ENCODE results near the gene XRCC6.
"Not testable (repeated sequence)": the region's sequence is repeated elsewhere in the genome, so short reads cannot be mapped to it uniquely, and the experiment has no call there.

Gene XRCC6

DNA sequence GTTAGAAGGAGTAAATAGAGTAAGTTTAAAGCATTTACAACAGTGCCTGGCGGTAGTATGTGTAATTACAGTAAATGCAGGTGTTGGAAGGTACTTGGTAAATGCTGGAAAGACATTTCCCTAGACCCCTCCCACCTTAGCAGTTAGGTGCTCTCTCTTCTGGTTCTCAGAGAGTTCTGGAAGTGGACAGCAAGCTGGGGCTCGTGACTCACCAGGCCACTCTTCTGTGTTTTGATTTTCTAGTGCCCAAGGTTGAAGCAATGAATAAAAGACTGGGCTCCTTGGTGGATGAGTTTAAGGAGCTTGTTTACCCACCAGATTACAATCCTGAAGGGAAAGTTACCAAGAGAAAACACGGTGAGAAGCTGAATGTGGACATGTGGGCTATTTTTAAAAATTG, 40.0 kb downstream of the XRCC6 start:
- H3K4me1 ChIP-seq (ENCODE audit: control insufficient read depth, low read depth, low read length): no peaks in the 10 kb centered on the region
- peaks cover 18% of the 10 kb centered on the region for H3K36me3 ChIP-seq (ENCODE audit: control insufficient read depth, insufficient read depth, low read length)
- peaks cover 2% of the 10 kb centered on the region for H3K79me1 ChIP-seq (ENCODE audit: low read length)
- no peaks in the 10 kb centered on the region for H3K27me3 ChIP-seq (ENCODE audit: insufficient read depth, low read length, poor library complexity)
- no peak overlapping the region for H2AK5ac ChIP-seq (ENCODE audit: low read length)
- no peak overlapping the region for H3K23ac ChIP-seq (ENCODE audit: low read length)
- H4K5ac ChIP-seq (ENCODE audit: low read length): no peak overlapping the region
- no peak overlapping the region for H2BK120ac ChIP-seq (ENCODE audit: low read depth, low read length)
- H3K27ac ChIP-seq (ENCODE audit: low read depth, low read length): no peak overlapping the region
- H2BK5ac ChIP-seq (ENCODE audit: low read length): no peak overlapping the region
- H4K8ac ChIP-seq (ENCODE audit: low read depth, low read length): no peak overlapping the region
- no peak overlapping the region for H2BK15ac ChIP-seq (replicated peaks; ENCODE audit: low read depth)
- no peak overlapping the region for H3K4me3 ChIP-seq (ENCODE audit: low read length)
- H3K18ac ChIP-seq (ENCODE audit: low read length): no peak overlapping the region
- no peak overlapping the region for H3K56ac ChIP-seq (ENCODE audit: low read length)
- no peak for DNase-seq
- no peak overlapping the region for H3K9ac ChIP-seq (ENCODE audit: low read length)
- no peak overlapping the region for H3K4me2 ChIP-seq (ENCODE audit: low read length)
- H3K4ac ChIP-seq (ENCODE audit: low read depth, low read length): no peak overlapping the region
- no peaks in the 10 kb centered on the region for H3K79me2 ChIP-seq (ENCODE audit: control insufficient read depth, insufficient read depth, low read length)
- no CpG with 5 or more reads among the region's 3 CpGs for WGBS (ENCODE audit: extremely low coverage, insufficient coverage, low lambda C conversion rate)

DNA sequence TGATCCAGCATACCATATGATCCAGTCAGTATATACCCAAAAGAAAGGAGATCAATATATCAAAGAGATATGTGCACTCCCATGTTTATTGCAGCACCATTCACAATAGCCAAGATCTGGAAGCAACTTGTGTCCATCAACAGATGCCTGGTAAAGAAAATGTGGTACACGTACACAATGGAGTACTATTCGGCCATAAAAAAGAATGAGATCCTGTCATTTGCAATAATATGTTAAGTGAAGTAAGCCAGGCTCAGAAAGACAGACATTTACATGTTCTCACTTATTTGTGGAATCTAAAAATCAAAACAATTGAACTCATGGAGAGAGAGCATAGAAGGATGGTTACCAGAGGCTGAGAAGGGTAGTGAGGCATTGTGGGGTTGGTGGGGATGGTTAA, 40.6 kb downstream of the XRCC6 start:
- no peaks in the 10 kb centered on the region for H3K79me2 ChIP-seq (ENCODE audit: control insufficient read depth, insufficient read depth, low read length)
- H2AK5ac ChIP-seq (ENCODE audit: low read length): no peak overlapping the region
- H3K36me3 ChIP-seq (ENCODE audit: control insufficient read depth, insufficient read depth, low read length): peaks cover 18% of the 10 kb centered on the region
- H2BK120ac ChIP-seq (ENCODE audit: low read depth, low read length): no peak overlapping the region
- H3K27me3 ChIP-seq (ENCODE audit: insufficient read depth, low read length, poor library complexity): no peaks in the 10 kb centered on the region
- H3K4me1 ChIP-seq (ENCODE audit: control insufficient read depth, low read depth, low read length): no peaks in the 10 kb centered on the region
- no peak overlapping the region for H3K4me3 ChIP-seq (ENCODE audit: low read length)
- no peak overlapping the region for H3K9ac ChIP-seq (ENCODE audit: low read length)
- DNase-seq: no peak
- no peak overlapping the region for H3K23ac ChIP-seq (ENCODE audit: low read length)
- no peak overlapping the region for H2BK5ac ChIP-seq (ENCODE audit: low read length)
- H3K56ac ChIP-seq (ENCODE audit: low read length): no peak overlapping the region
- no peak overlapping the region for H3K4ac ChIP-seq (ENCODE audit: low read depth, low read length)
- H3K27ac ChIP-seq (ENCODE audit: low read depth, low read length): no peak overlapping the region
- H3K18ac ChIP-seq (ENCODE audit: low read length): no peak overlapping the region
- H4K5ac ChIP-seq (ENCODE audit: low read length): no peak overlapping the region
- no peak overlapping the region for H2BK15ac ChIP-seq (replicated peaks; ENCODE audit: low read depth)
- WGBS (ENCODE audit: extremely low coverage, insufficient coverage, low lambda C conversion rate): no CpG with 5 or more reads among the region's 2 CpGs
- no peak overlapping the region for H4K8ac ChIP-seq (ENCODE audit: low read depth, low read length)
- no peak overlapping the region for H3K4me2 ChIP-seq (ENCODE audit: low read length)
- H3K79me1 ChIP-seq (ENCODE audit: low read length): peaks cover 2% of the 10 kb centered on the region

DNA sequence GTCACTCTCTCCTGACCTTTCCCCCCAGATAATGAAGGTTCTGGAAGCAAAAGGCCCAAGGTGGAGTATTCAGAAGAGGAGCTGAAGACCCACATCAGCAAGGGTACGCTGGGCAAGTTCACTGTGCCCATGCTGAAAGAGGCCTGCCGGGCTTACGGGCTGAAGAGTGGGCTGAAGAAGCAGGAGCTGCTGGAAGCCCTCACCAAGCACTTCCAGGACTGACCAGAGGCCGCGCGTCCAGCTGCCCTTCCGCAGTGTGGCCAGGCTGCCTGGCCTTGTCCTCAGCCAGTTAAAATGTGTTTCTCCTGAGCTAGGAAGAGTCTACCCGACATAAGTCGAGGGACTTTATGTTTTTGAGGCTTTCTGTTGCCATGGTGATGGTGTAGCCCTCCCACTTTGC, 42.5 kb downstream of the XRCC6 start:
- H3K4me1 ChIP-seq (ENCODE audit: control insufficient read depth, low read depth, low read length); H3K79me2 ChIP-seq (ENCODE audit: control insufficient read depth, insufficient read depth, low read length); H4K8ac ChIP-seq (ENCODE audit: low read depth, low read length); H3K4me3 ChIP-seq (ENCODE audit: low read length); H3K27ac ChIP-seq (ENCODE audit: low read depth, low read length); H2BK15ac ChIP-seq (replicated peaks; ENCODE audit: low read depth); H2BK120ac ChIP-seq (ENCODE audit: low read depth, low read length); H3K79me1 ChIP-seq (ENCODE audit: low read length); H3K4me2 ChIP-seq (ENCODE audit: low read length); H3K23ac ChIP-seq (ENCODE audit: low read length); H3K9ac ChIP-seq (ENCODE audit: low read length); H3K18ac ChIP-seq (ENCODE audit: low read length); H3K56ac ChIP-seq (ENCODE audit: low read length); DNase-seq; H3K27me3 ChIP-seq (ENCODE audit: insufficient read depth, low read length, poor library complexity); H3K4ac ChIP-seq (ENCODE audit: low read depth, low read length); H4K5ac ChIP-seq (ENCODE audit: low read length); H2BK5ac ChIP-seq (ENCODE audit: low read length); H2AK5ac ChIP-seq (ENCODE audit: low read length): not testable (repeated sequence)
- H3K36me3 ChIP-seq (ENCODE audit: control insufficient read depth, insufficient read depth, low read length): peaks cover 16% of the 10 kb centered on the region
- WGBS (ENCODE audit: extremely low coverage, insufficient coverage, low lambda C conversion rate): no CpG with 5 or more reads among the region's 9 CpGs

DNA sequence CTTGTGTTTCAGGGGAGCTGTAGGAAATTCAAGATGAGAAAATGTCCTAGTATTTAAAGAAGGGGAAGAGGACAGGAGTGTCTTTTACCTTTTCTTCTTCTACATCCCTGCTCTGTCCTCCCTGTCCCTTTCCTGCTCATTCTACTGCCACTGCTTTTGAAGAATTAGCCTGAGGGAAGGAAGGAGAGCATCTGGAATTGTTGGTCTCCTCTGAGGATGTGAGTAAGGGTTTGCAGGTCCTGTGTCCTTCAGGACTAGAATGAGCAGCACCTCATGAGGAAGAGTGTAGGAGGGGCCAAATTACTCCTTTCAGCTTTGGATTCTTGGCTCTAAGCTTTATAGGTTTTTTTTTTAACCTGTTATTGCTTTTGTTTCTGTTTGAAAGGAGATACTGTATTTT, 43.4 kb downstream of the XRCC6 start:
- peaks cover 2% of the 10 kb centered on the region for H3K79me1 ChIP-seq (ENCODE audit: low read length)
- no peak overlapping the region for H3K4ac ChIP-seq (ENCODE audit: low read depth, low read length)
- H3K56ac ChIP-seq (ENCODE audit: low read length): no peak overlapping the region
- no peaks in the 10 kb centered on the region for H3K79me2 ChIP-seq (ENCODE audit: control insufficient read depth, insufficient read depth, low read length)
- H3K4me2 ChIP-seq (ENCODE audit: low read length): no peak overlapping the region
- no peak overlapping the region for H3K18ac ChIP-seq (ENCODE audit: low read length)
- H3K4me1 ChIP-seq (ENCODE audit: control insufficient read depth, low read depth, low read length): peaks cover 2% of the 10 kb centered on the region
- no peak overlapping the region for H2BK15ac ChIP-seq (replicated peaks; ENCODE audit: low read depth)
- H3K27ac ChIP-seq (ENCODE audit: low read depth, low read length): no peak overlapping the region
- no peaks in the 10 kb centered on the region for H3K27me3 ChIP-seq (ENCODE audit: insufficient read depth, low read length, poor library complexity)
- no peak overlapping the region for H4K5ac ChIP-seq (ENCODE audit: low read length)
- H3K4me3 ChIP-seq (ENCODE audit: low read length): no peak overlapping the region
- no peak overlapping the region for H2BK120ac ChIP-seq (ENCODE audit: low read depth, low read length)
- H4K8ac ChIP-seq (ENCODE audit: low read depth, low read length): no peak overlapping the region
- H3K23ac ChIP-seq (ENCODE audit: low read length): no peak overlapping the region
- peaks cover 16% of the 10 kb centered on the region for H3K36me3 ChIP-seq (ENCODE audit: control insufficient read depth, insufficient read depth, low read length)
- peak; percentile 42 for DNase-seq
- H2BK5ac ChIP-seq (ENCODE audit: low read length): no peak overlapping the region
- no peak overlapping the region for H2AK5ac ChIP-seq (ENCODE audit: low read length)
- no peak overlapping the region for H3K9ac ChIP-seq (ENCODE audit: low read length)

DNA sequence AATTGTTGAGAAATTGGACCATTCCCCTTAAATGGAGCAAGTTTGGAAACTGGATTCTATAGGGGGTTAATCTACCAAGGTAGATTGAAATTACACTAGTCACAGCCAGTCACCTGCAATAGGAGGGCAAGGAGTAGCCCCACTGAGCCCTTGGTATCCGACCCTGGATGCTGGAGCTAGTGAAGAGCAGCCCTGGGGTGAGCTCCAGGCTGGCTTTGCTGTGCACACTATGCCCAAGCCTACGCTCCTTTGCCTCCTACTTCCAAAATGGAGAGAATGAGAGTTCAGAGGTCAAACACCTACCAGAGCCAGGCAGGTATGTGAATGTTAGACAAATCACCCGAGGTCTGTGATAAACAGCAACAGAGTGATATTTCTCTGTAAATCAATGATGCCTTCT, 43.9 kb downstream of the XRCC6 start:
- no peak overlapping the region for H4K5ac ChIP-seq (ENCODE audit: low read length)
- no peak overlapping the region for H3K18ac ChIP-seq (ENCODE audit: low read length)
- no peak overlapping the region for H2BK120ac ChIP-seq (ENCODE audit: low read depth, low read length)
- peaks cover 2% of the 10 kb centered on the region for H3K4me1 ChIP-seq (ENCODE audit: control insufficient read depth, low read depth, low read length)
- peaks cover 2% of the 10 kb centered on the region for H3K79me1 ChIP-seq (ENCODE audit: low read length)
- no peaks in the 10 kb centered on the region for H3K79me2 ChIP-seq (ENCODE audit: control insufficient read depth, insufficient read depth, low read length)
- H3K4me2 ChIP-seq (ENCODE audit: low read length): no peak overlapping the region
- no peak overlapping the region for H2AK5ac ChIP-seq (ENCODE audit: low read length)
- no peak for DNase-seq
- H4K8ac ChIP-seq (ENCODE audit: low read depth, low read length): no peak overlapping the region
- H3K27ac ChIP-seq (ENCODE audit: low read depth, low read length): no peak overlapping the region
- H3K36me3 ChIP-seq (ENCODE audit: control insufficient read depth, insufficient read depth, low read length): peaks cover 15% of the 10 kb centered on the region
- WGBS (ENCODE audit: extremely low coverage, insufficient coverage, low lambda C conversion rate): no CpG with 5 or more reads among the region's 3 CpGs
- no peak overlapping the region for H2BK15ac ChIP-seq (replicated peaks; ENCODE audit: low read depth)
- no peaks in the 10 kb centered on the region for H3K27me3 ChIP-seq (ENCODE audit: insufficient read depth, low read length, poor library complexity)
- H3K23ac ChIP-seq (ENCODE audit: low read length): no peak overlapping the region
- H3K4ac ChIP-seq (ENCODE audit: low read depth, low read length): no peak overlapping the region
- no peak overlapping the region for H3K56ac ChIP-seq (ENCODE audit: low read length)
- H3K4me3 ChIP-seq (ENCODE audit: low read length): no peak overlapping the region
- no peak overlapping the region for H2BK5ac ChIP-seq (ENCODE audit: low read length)
- no peak overlapping the region for H3K9ac ChIP-seq (ENCODE audit: low read length)

DNA sequence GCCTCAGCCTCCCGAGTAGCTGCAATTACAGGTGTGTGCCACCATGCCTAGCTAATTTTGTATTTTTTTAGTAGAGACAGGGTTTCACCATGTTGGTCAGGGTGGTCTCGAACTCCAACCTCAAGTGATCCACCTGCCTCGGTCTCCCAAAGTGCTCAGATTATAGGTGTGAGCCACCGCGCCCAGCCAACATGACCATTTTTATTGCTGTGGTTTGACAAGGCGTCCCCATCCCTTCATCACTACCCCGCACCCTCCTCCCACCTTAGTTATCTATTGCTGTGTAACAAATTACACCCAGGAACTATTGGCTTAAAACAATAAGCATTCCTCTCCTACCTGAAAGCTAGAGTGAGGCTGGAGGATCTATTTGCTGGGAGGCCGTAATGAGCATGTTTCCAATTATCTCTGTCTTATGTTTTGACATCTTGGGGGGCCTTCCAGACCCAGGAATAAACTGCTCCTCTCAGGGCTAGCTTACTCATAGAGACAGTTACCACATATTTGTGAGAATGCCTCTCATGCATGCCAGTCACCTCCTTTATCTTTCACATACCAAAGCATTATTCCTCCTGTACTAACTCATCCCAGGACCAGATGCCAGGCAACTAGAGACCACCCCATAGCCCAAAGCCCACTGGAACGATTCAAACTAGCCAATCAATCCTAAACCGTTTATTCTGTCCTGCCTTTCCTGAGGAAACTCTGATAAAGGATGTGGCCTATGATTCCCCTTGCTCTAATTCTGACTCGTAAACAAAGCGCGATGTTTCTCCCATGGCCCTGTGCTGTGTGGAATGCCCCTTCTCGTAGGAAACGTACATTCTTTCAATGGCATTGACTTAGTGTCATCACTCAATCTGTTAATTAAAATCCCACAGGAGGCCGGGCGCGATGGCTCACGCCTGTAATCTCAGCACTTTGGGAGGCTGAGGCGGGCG, 48.1 kb downstream of the XRCC6 start:
- Histone ChIP-seq H3K4me1 (ENCODE audit: control insufficient read depth, low read depth, low read length) (peaks cover 2% of the 10 kb centered on the region), H2BK120ac (ENCODE audit: low read depth, low read length) (no peak overlapping the region), H3K79me2 (ENCODE audit: control insufficient read depth, insufficient read depth, low read length) (no peaks in the 10 kb centered on the region), H3K56ac (ENCODE audit: low read length) (no peak overlapping the region), H4K5ac (ENCODE audit: low read length) (no peak overlapping the region), H3K27ac (ENCODE audit: low read depth, low read length) (no peak overlapping the region), H3K23ac (ENCODE audit: low read length) (no peak overlapping the region), H4K8ac (ENCODE audit: low read depth, low read length) (no peak overlapping the region), H3K4me2 (ENCODE audit: low read length) (no peak overlapping the region), H3K18ac (ENCODE audit: low read length) (no peak overlapping the region), H3K79me1 (ENCODE audit: low read length) (peaks cover 5% of the 10 kb centered on the region), H3K27me3 (ENCODE audit: insufficient read depth, low read length, poor library complexity) (no peaks in the 10 kb centered on the region), H3K4ac (ENCODE audit: low read depth, low read length) (no peak overlapping the region), H2BK15ac (replicated peaks; ENCODE audit: low read depth) (no peak overlapping the region), H2BK5ac (ENCODE audit: low read length) (no peak overlapping the region), H3K4me3 (ENCODE audit: low read length) (no peak overlapping the region), H3K36me3 (ENCODE audit: control insufficient read depth, insufficient read depth, low read length) (peaks cover 4% of the 10 kb centered on the region), H2AK5ac (ENCODE audit: low read length) (no peak overlapping the region), H3K9ac (ENCODE audit: low read length) (no peak overlapping the region)
- no CpG with 5 or more reads among the region's 21 CpGs for WGBS (ENCODE audit: extremely low coverage, insufficient coverage, low lambda C conversion rate)
- peak; percentile 39 for DNase-seq

All from mesendoderm (in vitro differentiated cells).